Naive thymus-derived CD8-positive, alpha-beta T cell (primary cell): ENCODE data around the gene GPR37L1. TPM values are rescaled to one million over a fixed set of nuclear protein-coding genes. Genes with fewer than 3 reads are reported as not detected.
"Not testable (repeated sequence)": the region's sequence is repeated elsewhere in the genome, so short reads cannot be mapped to it uniquely, and the experiment has no call there.

Source experiments
- ATAC-seq, 2 donors: fragments of 150-1000 bp; cut with Tn5 transposase in 1 of 2; sonication (Bioruptor Pico), chemical (Tn5 transposase) in 1 of 2; 1 replicate in 1 of 2; 2 replicates in 1 of 2; pipeline ENCODE4 v1.10.0; 2021; ENCODE audit warnings: mild to moderate bottlenecking in 2 of 2, moderate library complexity in 2 of 2
- POLR2A ChIA-PET: fragments of 350-600 bp; sonication (Branson Sonifier 250); formaldehyde crosslinking; loops from one replicate; lab custom pipeline; 2021; ENCODE audit warnings: antibody characterized with exemption; lab: Charles Lee
- DNase-seq, 10 donors: peaks; one replicate each; pipeline versions ENCODE4 v3.0.0 to v3.0.0-alpha.2; 2020 to 2022
- H3K27ac Mint-ChIP-seq, 10 donors: one replicate each; pipeline ENCODE4 v1.8.0; 2020 to 2022; ENCODE audit warnings: mild to moderate bottlenecking in 10 of 10, mixed read lengths in 10 of 10, moderate library complexity in 4 of 10, inconsistent platforms in 1 of 10
- H3K27me3 Mint-ChIP-seq, 5 donors: one replicate each; pipeline ENCODE4 v1.8.0; 2021 to 2022; ENCODE audit warnings: mixed read lengths in 5 of 5
- H3K36me3 Mint-ChIP-seq, 3 donors: one replicate each; pipeline ENCODE4 v1.8.0; 2020 to 2022; ENCODE audit warnings: mixed read lengths in 3 of 3, mild to moderate bottlenecking in 2 of 3, inconsistent platforms in 1 of 3
- H3K4me1 Mint-ChIP-seq, 4 donors: one replicate each; pipeline ENCODE4 v1.8.0; 2021 to 2022; ENCODE audit warnings: mixed read lengths in 4 of 4
- H3K4me3 Mint-ChIP-seq, 10 donors: one replicate each; pipeline ENCODE4 v1.8.0; 2020 to 2022; ENCODE audit warnings: mild to moderate bottlenecking in 10 of 10, mixed read lengths in 10 of 10, moderate library complexity in 6 of 10, inconsistent platforms in 1 of 10
- H3K9me3 Mint-ChIP-seq, 9 donors: one replicate each; pipeline ENCODE4 v1.8.0; 2020 to 2022; ENCODE audit warnings: mixed read lengths in 9 of 9, mild to moderate bottlenecking in 3 of 9, inconsistent platforms in 1 of 9, moderate library complexity in 1 of 9
- polyA plus RNA-seq, 3 donors: library from polyadenylated mRNA; unstranded; fragments of 300-500 nt; fragmentation: Illumina TruSeq; gene quantifications; one replicate each; pipeline ENCODE4 v1.2.3, GENCODE V29; 2021
- total RNA-seq, 8 experiments: library from RNA in 2 of 8; stranded (reverse) in 2 of 8; gene quantifications; one replicate each; pipeline ENCODE4 v1.2.3 and lab custom pipeline; 2021 to 2026

GPR37L1 gene
- total and polyA plus RNA-seq, 5 experiments from 2014 or later: 0.02 to 0.19 TPM; not detected in 3

DNA sequence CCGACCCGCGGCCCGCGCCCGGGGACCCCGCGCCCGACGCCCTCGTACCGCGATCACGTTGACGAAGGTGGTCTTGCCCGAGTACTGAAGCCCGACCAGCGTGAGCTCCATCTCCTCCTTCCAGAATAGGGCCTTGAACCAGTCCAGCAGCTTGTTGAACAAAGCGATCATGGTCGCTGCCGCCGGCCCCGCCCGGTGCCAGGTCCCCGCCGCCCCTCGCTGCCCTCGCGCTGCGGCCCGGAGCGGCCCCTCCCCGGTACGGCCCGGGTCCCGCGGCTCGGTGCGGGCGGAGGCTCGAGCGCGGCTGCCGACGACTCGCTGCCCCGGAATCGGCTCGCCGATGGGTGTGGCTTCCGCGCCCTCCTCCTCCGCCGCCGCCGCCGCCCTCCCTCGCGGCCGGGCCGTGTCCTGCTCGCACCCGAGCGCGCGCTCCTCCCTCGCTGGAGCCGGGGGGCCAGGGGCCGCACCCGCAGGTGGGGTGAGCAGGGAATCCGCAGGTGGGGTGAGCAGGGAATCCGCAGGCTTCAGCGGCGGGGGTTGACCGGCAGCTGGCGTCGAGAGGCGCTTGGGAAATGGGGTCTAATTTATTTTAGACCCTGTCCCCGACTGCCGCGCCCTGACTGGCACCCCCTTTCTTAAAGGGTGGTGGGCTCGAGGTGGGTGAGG lies 21.8 kb downstream of the GPR37L1 start, which contains the start of gene ARL8A:
TSS of gene ARL8A (minus strand) at position 336 of the 666 bp plus-strand sequence. CDS start at position 171, 165 bp downstream.
- H3K4me3 Mint-ChIP-seq: peak within 1 kb of the TSS; percentile 91 to 99 (median 94)
- DNase-seq (peak; percentile 45 to 82 (median 66)), ATAC-seq (peak; percentile 71 to 84)
- peaks cover 12 to 51% (median 35%) of the 10 kb centered on the region in 4 donors for H3K4me1 Mint-ChIP-seq
- POLR2A ChIA-PET: interaction anchor here (0.9 to 6.3 kb wide), 4 partner anchors 10 to 21 kb away, joined by 3 to 55 read pairs (median 3); partner anchors contain the start of gene PTPN7
- peaks cover 0 to 21% (median 0%) of the 10 kb centered on the region in 3 donors for H3K36me3 Mint-ChIP-seq
- no peaks in the 10 kb centered on the region for H3K9me3 Mint-ChIP-seq
- no peaks in the 10 kb centered on the region for H3K27me3 Mint-ChIP-seq
- H3K27ac Mint-ChIP-seq: peak within 1 kb of the TSS; percentile 86 to 97 (median 94)

DNA sequence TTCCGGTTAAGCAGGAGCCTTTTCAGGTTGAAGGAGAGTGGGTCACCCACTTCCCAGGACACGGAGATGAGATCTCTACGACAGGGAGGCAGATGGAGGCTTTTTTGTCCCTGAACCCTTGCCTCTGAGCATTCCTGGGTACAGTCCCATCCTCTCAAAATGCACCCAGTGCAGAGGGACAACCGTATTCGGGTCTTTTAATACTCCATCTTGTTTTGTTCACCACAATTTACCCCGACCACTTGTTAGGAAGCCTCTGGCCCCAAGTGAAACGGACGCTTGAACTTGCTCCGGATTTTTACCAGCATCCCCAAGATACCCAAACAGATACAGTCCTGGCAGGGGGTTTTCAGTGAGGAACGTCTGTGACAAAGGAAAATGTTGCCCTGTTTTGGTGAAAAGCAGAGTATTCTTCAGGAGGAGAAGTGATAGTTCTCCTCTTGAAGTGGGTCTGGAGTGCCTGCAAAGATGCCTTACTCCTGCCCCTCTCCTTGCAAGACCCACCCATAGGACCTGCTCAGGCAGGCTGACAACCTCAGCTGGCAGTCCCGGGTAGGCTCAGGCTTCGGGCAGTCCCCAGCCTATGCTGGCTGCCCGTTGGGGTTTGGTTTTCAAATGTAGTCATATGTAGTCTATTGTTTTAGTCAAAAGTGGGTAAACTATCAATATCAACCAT lies 22.5 kb downstream of the GPR37L1 start:
- ATAC-seq (peak; percentile 13 to 17), DNase-seq (peak in 1 of 10 donors; percentile 24)
- no peaks in the 10 kb centered on the region for H3K27me3 Mint-ChIP-seq
- H3K4me1 Mint-ChIP-seq: peaks cover 12 to 49% (median 34%) of the 10 kb centered on the region in 4 donors
- peak overlapping the region; percentile 55 to 95 (median 89) for H3K27ac Mint-ChIP-seq
- peaks cover 0 to 28% (median 2%) of the 10 kb centered on the region in 3 donors for H3K36me3 Mint-ChIP-seq
- POLR2A ChIA-PET: interaction anchor here (1.0 to 6.3 kb wide), 3 partner anchors 9 to 20 kb away, joined by 3 to 55 read pairs (median 3); partner anchors contain the start of gene PTPN7
- peak overlapping the region; percentile 77 to 94 (median 88) for H3K4me3 Mint-ChIP-seq
- H3K9me3 Mint-ChIP-seq: no peaks in the 10 kb centered on the region

DNA sequence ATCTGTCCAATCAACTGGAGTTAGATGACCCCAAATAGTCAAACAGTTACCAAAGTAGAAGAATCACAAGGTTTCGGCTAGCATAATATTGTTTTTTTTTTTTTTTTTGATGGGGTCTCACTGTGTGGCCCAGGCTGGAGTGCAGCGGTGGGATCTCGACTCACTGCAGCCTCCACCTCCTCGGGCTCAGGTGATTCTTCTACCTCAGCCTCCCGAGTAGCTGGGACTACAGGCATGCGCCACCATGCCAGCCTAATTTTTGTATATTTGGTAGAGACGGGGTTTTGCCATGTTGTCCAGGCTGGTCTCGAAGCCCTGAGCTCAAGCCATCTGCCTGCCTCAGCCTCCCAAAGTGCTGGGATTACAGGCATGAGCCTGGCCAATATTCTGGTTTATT lies 23.0 kb downstream of the GPR37L1 start:
- Mint-ChIP-seq H3K36me3 (peaks cover 0 to 28% (median 7%) of the 10 kb centered on the region in 3 donors), H3K4me1 (peaks cover 14 to 45% (median 31%) of the 10 kb centered on the region in 4 donors), H3K27ac (peak overlapping the region in 8 of 10 donors; percentile 80 to 95 (median 89)), H3K4me3 (peak overlapping the region; percentile 77 to 94 (median 88))
- DNase-seq, H3K9me3 Mint-ChIP-seq, ATAC-seq, H3K27me3 Mint-ChIP-seq: not testable (repeated sequence)
- POLR2A ChIA-PET: interaction anchor here (6.3 kb wide), 1 partner anchor 15 kb away, joined by 55 read pairs; the partner anchor contains the start of gene PTPN7

- H3K36me3 Mint-ChIP-seq: peaks cover 0 to 34% (median 12%) of the 10 kb centered on the region in 3 donors
- peaks cover 19 to 39% (median 31%) of the 10 kb centered on the region in 4 donors for H3K4me1 Mint-ChIP-seq
- peak overlapping the region in 7 of 10 donors; percentile 19 to 94 (median 43) for H3K4me3 Mint-ChIP-seq
- H3K27me3 Mint-ChIP-seq: no peaks in the 10 kb centered on the region
- H3K9me3 Mint-ChIP-seq: no peaks in the 10 kb centered on the region
- POLR2A ChIA-PET: interaction anchor here (6.3 kb wide), 1 partner anchor 14 kb away, joined by 55 read pairs; the partner anchor contains the start of gene PTPN7
- ATAC-seq: no peak
- peak overlapping the region in 4 of 10 donors; percentile 28 to 76 (median 67) for H3K27ac Mint-ChIP-seq
- DNase-seq: no peak
Measured at GRCh38 chr1:202146279-202146678, 23.6 kb downstream of the GPR37L1 start.

- H3K36me3 Mint-ChIP-seq: peaks cover 0 to 41% (median 12%) of the 10 kb centered on the region in 3 donors
- ATAC-seq (no peak), DNase-seq (no peak)
- no peaks in the 10 kb centered on the region for H3K27me3 Mint-ChIP-seq
- POLR2A ChIA-PET: interaction anchor here (6.3 kb wide), 1 partner anchor 14 kb away, joined by 55 read pairs; the partner anchor contains the start of gene PTPN7
- no peaks in the 10 kb centered on the region for H3K9me3 Mint-ChIP-seq
- peak overlapping the region in 3 of 10 donors; percentile 46 to 65 (median 56) for H3K27ac Mint-ChIP-seq
- H3K4me1 Mint-ChIP-seq: peaks cover 19 to 35% (median 26%) of the 10 kb centered on the region in 4 donors
- H3K4me3 Mint-ChIP-seq: no peak overlapping the region
Measured at GRCh38 chr1:202146993-202147392, 24.3 kb downstream of the GPR37L1 start.

DNA sequence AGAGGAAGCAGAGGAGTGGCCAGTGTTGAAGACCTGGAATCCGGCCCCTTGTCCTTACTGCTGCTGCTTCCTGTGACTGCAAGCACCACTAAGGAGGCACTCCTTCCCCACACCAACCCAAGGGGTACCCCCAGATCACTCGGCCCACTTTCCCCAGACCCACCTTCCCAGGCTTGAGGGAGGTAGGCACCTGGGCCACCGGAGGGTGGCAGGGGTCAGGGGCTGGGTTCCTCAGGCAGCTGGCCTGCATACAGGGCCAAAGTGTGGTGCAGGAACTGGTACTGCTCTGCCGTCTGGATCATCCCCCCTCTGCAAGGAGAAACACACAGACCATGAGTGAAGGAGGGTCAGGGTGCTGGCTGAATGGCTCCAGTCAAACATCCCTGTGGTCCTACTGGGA lies 25.7 kb downstream of the GPR37L1 start:
- H3K4me1 Mint-ChIP-seq: peaks cover 11 to 21% (median 17%) of the 10 kb centered on the region in 4 donors
- no peak for DNase-seq
- peak overlapping the region in 4 of 10 donors; percentile 33 to 73 (median 50) for H3K27ac Mint-ChIP-seq
- H3K9me3 Mint-ChIP-seq: no peaks in the 10 kb centered on the region
- no peaks in the 10 kb centered on the region for H3K27me3 Mint-ChIP-seq
- H3K4me3 Mint-ChIP-seq: no peak overlapping the region
- no peak for ATAC-seq
- peaks cover 0 to 55% (median 16%) of the 10 kb centered on the region in 3 donors for H3K36me3 Mint-ChIP-seq
- POLR2A ChIA-PET: interaction anchor here (6.3 kb wide), 1 partner anchor 12 kb away, joined by 55 read pairs; the partner anchor contains the start of gene PTPN7

DNA sequence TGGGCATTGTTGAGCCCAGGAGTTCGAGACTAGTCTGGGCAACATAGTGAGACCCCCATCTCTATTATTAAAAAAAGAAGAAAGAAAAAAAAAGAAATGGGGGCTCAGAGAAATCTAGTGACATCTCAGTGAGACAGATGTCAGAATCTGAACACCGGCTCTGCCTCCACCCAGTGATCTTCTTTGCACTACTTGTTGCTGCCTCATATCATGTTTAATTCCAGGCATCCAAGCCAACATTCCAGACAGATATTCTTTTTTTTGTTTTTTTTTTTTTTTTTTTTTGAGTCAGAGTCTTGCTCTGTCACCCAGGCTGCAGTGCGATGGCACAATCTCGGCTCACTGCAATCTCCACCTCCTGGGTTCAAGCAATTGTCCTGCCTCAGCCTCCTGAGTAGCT lies 26.8 kb downstream of the GPR37L1 start:
- Mint-ChIP-seq H3K36me3 (peaks cover 0 to 63% (median 21%) of the 10 kb centered on the region in 3 donors), H3K27ac (peak overlapping the region in 1 of 10 donors; percentile 48), H3K27me3 (no peaks in the 10 kb centered on the region), H3K4me3 (no peak overlapping the region), H3K9me3 (no peaks in the 10 kb centered on the region), H3K4me1 (peaks cover 9 to 20% (median 17%) of the 10 kb centered on the region in 4 donors)
- POLR2A ChIA-PET: no interaction called here
- DNase-seq (no peak), ATAC-seq (no peak)

GRCh38 chr1:202150187-202150586 lies 27.5 kb downstream of the GPR37L1 start:
- no peaks in the 10 kb centered on the region for H3K27me3 Mint-ChIP-seq
- ATAC-seq (no peak), DNase-seq (no peak)
- H3K36me3 Mint-ChIP-seq: peaks cover 0 to 70% (median 26%) of the 10 kb centered on the region in 3 donors
- peaks cover 12 to 24% (median 20%) of the 10 kb centered on the region in 4 donors for H3K4me1 Mint-ChIP-seq
- POLR2A ChIA-PET: no interaction called here
- H3K4me3 Mint-ChIP-seq: no peak overlapping the region
- peak overlapping the region in 3 of 10 donors; percentile 46 to 75 (median 61) for H3K27ac Mint-ChIP-seq
- H3K9me3 Mint-ChIP-seq: no peaks in the 10 kb centered on the region

DNA sequence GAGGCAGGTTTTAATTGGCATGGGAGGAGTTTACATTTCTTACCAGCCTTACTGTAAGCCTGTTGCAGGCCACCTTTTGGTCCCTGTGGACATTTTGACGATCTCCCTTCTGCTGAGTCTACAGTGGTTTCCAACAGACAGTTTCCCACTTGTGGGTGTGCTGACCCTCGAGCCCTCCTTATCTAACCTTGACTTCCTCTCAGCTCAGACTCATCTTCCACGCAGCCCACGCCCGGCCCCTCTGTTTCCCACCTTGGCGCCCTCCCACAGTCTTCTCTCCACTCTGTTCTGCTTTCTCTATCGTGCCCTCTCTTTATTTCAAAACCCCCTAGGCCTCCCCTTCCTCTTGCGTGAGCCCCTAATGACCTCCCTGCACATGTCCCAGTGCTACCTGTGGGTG lies 27.9 kb downstream of the GPR37L1 start:
- Mint-ChIP-seq H3K27ac (peak overlapping the region in 8 of 10 donors; percentile 22 to 79 (median 68)), H3K36me3 (peaks cover 0 to 73% (median 26%) of the 10 kb centered on the region in 3 donors)
- POLR2A ChIA-PET: no interaction called here

DNA sequence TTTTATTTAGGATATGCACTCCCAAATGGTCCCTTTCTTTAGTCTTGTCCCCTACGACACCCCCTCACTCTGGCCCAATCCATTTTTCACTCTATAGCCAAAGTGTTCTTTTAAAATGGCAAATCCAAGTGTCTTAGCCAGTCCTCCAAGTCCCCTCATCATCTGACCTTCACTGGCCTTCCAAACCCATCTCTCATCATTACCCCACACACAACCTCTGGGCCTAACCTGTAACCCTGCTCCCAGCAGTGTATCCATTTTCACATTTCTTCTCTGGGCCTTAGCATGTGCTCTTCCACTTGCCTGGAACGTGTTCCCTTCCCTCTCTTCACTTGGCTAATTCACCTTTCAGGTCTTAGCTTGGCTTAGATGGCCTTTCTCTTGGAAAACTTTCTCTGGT lies 28.3 kb downstream of the GPR37L1 start:
- Mint-ChIP-seq H3K4me3 (no peak overlapping the region), H3K36me3 (peaks cover 0 to 77% (median 26%) of the 10 kb centered on the region in 3 donors)

More for the DNA sequence above, 27.9 kb downstream of the GPR37L1 start:
- no peak overlapping the region for H3K4me3 Mint-ChIP-seq
- no peaks in the 10 kb centered on the region for H3K9me3 Mint-ChIP-seq
- DNase-seq (no peak), ATAC-seq (no peak)
- no peaks in the 10 kb centered on the region for H3K27me3 Mint-ChIP-seq
- peaks cover 9 to 24% (median 19%) of the 10 kb centered on the region in 4 donors for H3K4me1 Mint-ChIP-seq

GRCh38 chr1:202152399-202152798 lies 29.7 kb downstream of the GPR37L1 start:
- ATAC-seq: no peak
- Mint-ChIP-seq H3K36me3 (peaks cover 0 to 89% (median 26%) of the 10 kb centered on the region in 3 donors), H3K27ac (peak overlapping the region in 2 of 10 donors; percentile 55 to 61), H3K4me3 (no peak overlapping the region), H3K4me1 (peaks cover 10 to 31% (median 23%) of the 10 kb centered on the region in 4 donors), H3K27me3 (no peaks in the 10 kb centered on the region), H3K9me3 (no peaks in the 10 kb centered on the region)
- POLR2A ChIA-PET: no interaction called here
- peak in 1 of 10 donors; percentile 13 for DNase-seq

More for the DNA sequence above, 28.3 kb downstream of the GPR37L1 start:
- ATAC-seq (no peak), DNase-seq (no peak)
- H3K4me1 Mint-ChIP-seq: peaks cover 9 to 26% (median 20%) of the 10 kb centered on the region in 4 donors
- H3K9me3 Mint-ChIP-seq: no peaks in the 10 kb centered on the region
- H3K27ac Mint-ChIP-seq: peak overlapping the region in 9 of 10 donors; percentile 22 to 79 (median 68)
- POLR2A ChIA-PET: no interaction called here
- H3K27me3 Mint-ChIP-seq: no peaks in the 10 kb centered on the region

DNA sequence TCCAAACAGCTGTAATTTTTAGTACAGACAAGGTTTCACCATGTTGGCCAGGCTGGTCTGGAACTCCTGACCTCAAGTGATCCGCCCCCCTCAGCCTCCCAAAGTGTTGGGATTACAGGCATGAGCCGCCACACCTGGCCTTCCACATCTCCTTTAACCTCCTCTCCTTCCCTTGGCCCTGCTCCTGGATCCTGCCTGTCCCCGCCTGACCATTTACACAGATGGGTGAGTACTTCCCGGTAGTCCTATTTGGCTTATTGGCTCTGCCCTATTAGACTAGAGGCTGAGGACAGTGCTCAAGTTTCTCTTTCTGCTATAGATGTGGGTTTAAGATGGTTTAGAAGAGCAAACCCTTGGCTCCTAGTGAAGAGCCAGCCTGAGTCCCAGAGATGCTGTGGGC lies 30.6 kb downstream of the GPR37L1 start:
- no peak overlapping the region for H3K4me3 Mint-ChIP-seq
- no peaks in the 10 kb centered on the region for H3K27me3 Mint-ChIP-seq
- peaks cover 19 to 40% (median 25%) of the 10 kb centered on the region in 4 donors for H3K4me1 Mint-ChIP-seq
- ATAC-seq (no peak), DNase-seq (peak in 1 of 10 donors; percentile 28)
- POLR2A ChIA-PET: no interaction called here
- no peaks in the 10 kb centered on the region for H3K9me3 Mint-ChIP-seq
- peaks cover 0 to 90% (median 26%) of the 10 kb centered on the region in 3 donors for H3K36me3 Mint-ChIP-seq
- H3K27ac Mint-ChIP-seq: peak overlapping the region in 7 of 10 donors; percentile 18 to 89 (median 58)
